ENCODE results near the gene LIMS1.

GRCh38 chr2:108594132-108594981 lies 60.1 kb downstream of the LIMS1 start:
- TF ChIP-seq EP300 (IDR thresholded peaks at IDR 0.05) (no peak), POLR2AphosphoS5 (IDR thresholded peaks at IDR 0.05) (no peak)
